SK-N-SH (cell line): ENCODE measurements around the gene STH. TPM values are rescaled to one million over a fixed set of nuclear protein-coding genes. Genes with fewer than 3 reads are reported as not detected.

ENCODE experiments used
- CTCF ChIA-PET: fragments of 300-600, 350-600 bp; formaldehyde crosslinking; extraction: SDS; loops from one replicate; lab custom pipeline; 2021; lab: Yijun Ruan, JAX
- POLR2A ChIA-PET: fragments of 350-600 bp; sonication (Branson Sonifier 250); formaldehyde crosslinking; extraction: SDS; loops from one replicate; lab custom pipeline; 2020; ENCODE audit warnings: antibody characterized with exemption, inconsistent platforms; lab: Yijun Ruan, JAX
- DNase-seq: peaks from one replicate; pipeline ENCODE4 v3.0.0; 2012
- H2AFZ ChIP-seq: fragments of 200-600 bp; sonication (generic); 2 replicates; pipeline ENCODE4 v1.8.1; 2016; ENCODE audit warnings: antibody characterized with exemption, mild to moderate bottlenecking, low read depth
- H3F3A ChIP-seq: fragments of 200-600 bp; sonication (generic); replicated peaks from 2 replicates; pipeline ENCODE3; 2016; ENCODE audit warnings: antibody characterized with exemption, mild to moderate bottlenecking; ENCODE audit not compliant: insufficient read depth
- H3K27ac ChIP-seq, 2 experiments: fragments of 200-500 bp in 1 of 2; fragments of 200-600 bp in 1 of 2; sonication (Bioruptor generic) in 1 of 2; sonication (generic), shearing (Covaris generic) in 1 of 2; 2 replicates each; pipeline versions ENCODE4 v1.5.1 to v1.6.1; 2014 to 2016; ENCODE audit warnings: low read depth in 2 of 2, inconsistent platforms in 1 of 2, low read length in 1 of 2, mild to moderate bottlenecking in 1 of 2, mixed read lengths in 1 of 2
- H3K27me3 ChIP-seq: fragments of 200-600 bp; sonication (generic), shearing (Covaris generic); 2 replicates; pipeline ENCODE4 v1.6.1; 2016; ENCODE audit warnings: mixed run types; ENCODE audit not compliant: insufficient read depth
- H3K36me3 ChIP-seq, 2 experiments: fragments of 200-500 bp in 1 of 2; fragments of 200-600 bp in 1 of 2; sonication (Bioruptor generic) in 1 of 2; sonication (generic) in 1 of 2; replicated peaks in 1 of 2; 2 replicates each; pipeline versions ENCODE3 to v1.5.1; 2014 to 2016; ENCODE audit warnings: low read length in 1 of 2, mild to moderate bottlenecking in 1 of 2; ENCODE audit not compliant: insufficient read depth in 2 of 2, control insufficient read depth in 1 of 2
- H3K4me1 ChIP-seq, 2 experiments: fragments of 200-500 bp in 1 of 2; fragments of 200-600 bp in 1 of 2; sonication (Bioruptor generic) in 1 of 2; sonication (generic), shearing (Covaris generic) in 1 of 2; 2 replicates each; pipeline versions ENCODE4 v1.5.1 to v1.6.1; 2014 to 2016; ENCODE audit warnings: low read depth in 1 of 2, low read length in 1 of 2, mixed run types in 1 of 2; ENCODE audit not compliant: insufficient read depth in 2 of 2, control insufficient read depth in 1 of 2
- H3K4me2 ChIP-seq: fragments of 200-600 bp; sonication (generic), shearing (Covaris generic); 2 replicates; pipeline ENCODE4 v1.6.1; 2017; ENCODE audit warnings: mixed run types
- H3K4me3 ChIP-seq, 2 experiments: fragments of 200-500 bp in 1 of 2; fragments of 200-600 bp in 1 of 2; sonication (Bioruptor generic) in 1 of 2; sonication (generic), shearing (Covaris generic) in 1 of 2; 2 replicates each; pipeline versions ENCODE4 v1.5.1 to v1.8.1; 2014 to 2016; ENCODE audit warnings: low read depth in 2 of 2, inconsistent platforms in 1 of 2, low read length in 1 of 2, mild to moderate bottlenecking in 1 of 2, mixed read lengths in 1 of 2, moderate library complexity in 1 of 2
- H3K79me2 ChIP-seq: fragments of 200-600 bp; sonication (generic); 2 replicates; pipeline ENCODE4 v1.8.1; 2017; ENCODE audit warnings: mild to moderate bottlenecking; ENCODE audit not compliant: insufficient read depth
- H3K9ac ChIP-seq: fragments of 200-600 bp; sonication (generic); 2 replicates; pipeline ENCODE4 v1.6.1; 2017; ENCODE audit warnings: mixed run types
- H3K9me2 ChIP-seq: fragments of 200-600 bp; sonication (generic); 2 replicates; pipeline ENCODE4 v1.6.1; 2017; ENCODE audit warnings: mixed run types
- H3K9me3 ChIP-seq: fragments of 200-600 bp; sonication (generic); 2 replicates; pipeline ENCODE4 v1.6.1; 2017; ENCODE audit warnings: mixed run types, mild to moderate bottlenecking, moderate library complexity
- H4K20me1 ChIP-seq: fragments of 200-600 bp; sonication (generic); 2 replicates; pipeline ENCODE4 v1.6.1; 2017; ENCODE audit warnings: mild to moderate bottlenecking, mixed run types; ENCODE audit not compliant: insufficient read depth
- CTCF ChIP-seq: fragments of 200-600 bp; sonication (generic); IDR thresholded peaks from 2 replicates; pipeline ENCODE4 v1.6.1; 2017; ENCODE audit warnings: antibody characterized with exemption, mild to moderate bottlenecking, moderate library complexity
- ELF1 ChIP-seq: IDR thresholded peaks from 2 replicates; pipeline ENCODE4 v1.4.0; 2012
- EZH2phosphoT487 ChIP-seq: fragments of 200-600 bp; sonication (generic); IDR thresholded peaks from 2 replicates; pipeline ENCODE4 v1.6.1; 2017; ENCODE audit warnings: low read depth, mixed run types, mild to moderate bottlenecking, antibody characterized with exemption, moderate library complexity, borderline replicate concordance
- FOXJ3 ChIP-seq: sonication (generic); formaldehyde crosslinking; IDR thresholded peaks from 2 replicates; pipeline ENCODE4 v1.5.1; 2020; ENCODE audit warnings: mild to moderate bottlenecking, missing genetic modification reagents
- GABPA ChIP-seq: IDR thresholded peaks from 2 replicates; pipeline ENCODE4 v1.4.0; 2012; ENCODE audit warnings: low read depth, mild to moderate bottlenecking
- GATA2 ChIP-seq: sonication (generic); formaldehyde crosslinking; IDR thresholded peaks from 2 replicates; pipeline ENCODE4 v1.5.0; 2020; ENCODE audit warnings: mild to moderate bottlenecking, missing genetic modification reagents
- IRF3 ChIP-seq: fragments of 150-350 bp; IDR thresholded peaks from 2 replicates; pipeline ENCODE4 v1.6.1; 2016; ENCODE audit warnings: mild to moderate bottlenecking, low read depth, low read length
- JUND ChIP-seq: IDR thresholded peaks from 2 replicates; pipeline ENCODE4 v1.4.0; 2012
- NRF1 ChIP-seq: IDR thresholded peaks from 2 replicates; pipeline ENCODE4 v1.6.1; 2012; ENCODE audit warnings: low read depth, mild to moderate bottlenecking, low read length
- POLR2AphosphoS5 ChIP-seq: IDR thresholded peaks from 2 replicates; pipeline ENCODE4 v1.6.1; 2012; ENCODE audit warnings: low read depth, low read length
- RCOR1 ChIP-seq: fragments of 150-350 bp; IDR thresholded peaks from 2 replicates; pipeline ENCODE4 v1.6.1; 2017; ENCODE audit warnings: antibody characterized with exemption, low read length
- SIN3A ChIP-seq: IDR thresholded peaks from 2 replicates; pipeline ENCODE4 v1.6.1; 2012; ENCODE audit warnings: low read depth, mild to moderate bottlenecking, low read length, moderate library complexity, borderline replicate concordance
- TAF1 ChIP-seq: IDR thresholded peaks from 2 replicates; pipeline ENCODE4 v1.6.1; 2012; ENCODE audit warnings: low read depth, mild to moderate bottlenecking, low read length, moderate library complexity, borderline replicate concordance
- TCF12 ChIP-seq: IDR thresholded peaks from 2 replicates; pipeline ENCODE4 v1.4.0; 2012
- USF1 ChIP-seq: IDR thresholded peaks from 2 replicates; pipeline ENCODE4 v1.4.0; 2012; ENCODE audit warnings: low read depth, borderline replicate concordance
- YY1 ChIP-seq: IDR thresholded peaks from 2 replicates; pipeline ENCODE4 v1.4.0; 2012; ENCODE audit warnings: low read depth, mild to moderate bottlenecking
- ZBTB33 ChIP-seq: IDR thresholded peaks from 2 replicates; pipeline ENCODE4 v1.4.0; 2012; ENCODE audit warnings: low read depth, borderline replicate concordance
- WGBS: methylation state at CpG from one replicate; pipeline ENCODE4 v1.1.6; 2017; ENCODE audit warnings: low lambda C conversion rate; 5-methylcytosine and 5-hydroxymethylcytosine counted together
- polyA plus RNA-seq, 3 experiments: library from polyadenylated mRNA; depleted of rRNA; stranded (reverse); fragments of >200 nt; gene quantifications; 2 replicates each; pipeline ENCODE4 v1.2.3, GENCODE V29; 2012
- TF ChIP-seq, protein P1 (sequence below): IDR thresholded peaks from 2 replicates; pipeline ENCODE4 v1.6.1; 2012; ENCODE audit warnings: mild to moderate bottlenecking, low read depth, low read length, moderate library complexity

STH gene
- polyA plus RNA-seq, 1 of the 3 experiments (the other 2 are of a cell fraction) = not detected

DNA sequence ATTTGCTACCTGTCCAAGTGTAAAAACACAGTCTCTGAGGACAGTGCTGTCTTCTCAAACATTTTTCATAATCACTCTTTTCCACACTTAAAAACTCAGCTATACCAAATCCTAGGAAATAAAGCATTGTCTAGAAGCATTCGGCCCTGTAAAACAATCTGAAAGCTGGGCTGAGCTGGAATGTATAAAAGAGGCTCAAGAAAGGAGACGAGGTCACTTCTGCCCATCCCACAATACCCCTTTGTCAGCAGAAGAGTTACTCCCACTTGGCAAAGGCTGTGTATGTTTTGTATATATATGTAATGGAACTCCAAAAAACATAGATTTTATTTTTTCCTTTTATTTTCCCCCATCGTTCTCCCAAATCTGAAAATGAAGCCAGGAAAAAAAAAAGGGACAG is 43.9 kb downstream of the STH start (continued):
- TF ChIP-seq IRF3 (no peak), FOXJ3 (no peak), ELF1 (no peak)

GRCh38 chr17:46043606-46044005 is 44.6 kb downstream of the STH start:
- no peaks in the 10 kb centered on the region for H3K27me3 ChIP-seq
- peaks cover 16% of the 10 kb centered on the region for H3F3A ChIP-seq
- DNase-seq = no peak
- H4K20me1 ChIP-seq = 0 out of 2 replicates have a peak, but pooled peaks cover 8% of the 10 kb centered on the region
- peaks cover 40% of the 10 kb centered on the region for H3K79me2 ChIP-seq
- TF ChIP-seq USF1 (no peak), ELF1 (no peak), RCOR1 (no peak), GABPA (no peak), GATA2 (CRISPR knock-in tag) (no peak), ZBTB33 (no peak), SIN3A (no peak), TCF12 (no peak), TAF1 (no peak), JUND (no peak), NRF1 (no peak), YY1 (no peak), FOXJ3 (no peak), CTCF (no peak), POLR2AphosphoS5 (no peak), EZH2phosphoT487 (no peak)
- TF ChIP-seq, protein P1, sequence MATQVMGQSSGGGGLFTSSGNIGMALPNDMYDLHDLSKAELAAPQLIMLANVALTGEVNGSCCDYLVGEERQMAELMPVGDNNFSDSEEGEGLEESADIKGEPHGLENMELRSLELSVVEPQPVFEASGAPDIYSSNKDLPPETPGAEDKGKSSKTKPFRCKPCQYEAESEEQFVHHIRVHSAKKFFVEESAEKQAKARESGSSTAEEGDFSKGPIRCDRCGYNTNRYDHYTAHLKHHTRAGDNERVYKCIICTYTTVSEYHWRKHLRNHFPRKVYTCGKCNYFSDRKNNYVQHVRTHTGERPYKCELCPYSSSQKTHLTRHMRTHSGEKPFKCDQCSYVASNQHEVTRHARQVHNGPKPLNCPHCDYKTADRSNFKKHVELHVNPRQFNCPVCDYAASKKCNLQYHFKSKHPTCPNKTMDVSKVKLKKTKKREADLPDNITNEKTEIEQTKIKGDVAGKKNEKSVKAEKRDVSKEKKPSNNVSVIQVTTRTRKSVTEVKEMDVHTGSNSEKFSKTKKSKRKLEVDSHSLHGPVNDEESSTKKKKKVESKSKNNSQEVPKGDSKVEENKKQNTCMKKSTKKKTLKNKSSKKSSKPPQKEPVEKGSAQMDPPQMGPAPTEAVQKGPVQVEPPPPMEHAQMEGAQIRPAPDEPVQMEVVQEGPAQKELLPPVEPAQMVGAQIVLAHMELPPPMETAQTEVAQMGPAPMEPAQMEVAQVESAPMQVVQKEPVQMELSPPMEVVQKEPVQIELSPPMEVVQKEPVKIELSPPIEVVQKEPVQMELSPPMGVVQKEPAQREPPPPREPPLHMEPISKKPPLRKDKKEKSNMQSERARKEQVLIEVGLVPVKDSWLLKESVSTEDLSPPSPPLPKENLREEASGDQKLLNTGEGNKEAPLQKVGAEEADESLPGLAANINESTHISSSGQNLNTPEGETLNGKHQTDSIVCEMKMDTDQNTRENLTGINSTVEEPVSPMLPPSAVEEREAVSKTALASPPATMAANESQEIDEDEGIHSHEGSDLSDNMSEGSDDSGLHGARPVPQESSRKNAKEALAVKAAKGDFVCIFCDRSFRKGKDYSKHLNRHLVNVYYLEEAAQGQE = no peak
- TF ChIP-seq, all 33 proteins: peak for 0
- no peak overlapping the region for H3K4me3 ChIP-seq
- peaks cover 4 to 18% of the 10 kb centered on the region in 2 experiments; a peak in 3 of 4 replicates for H3K4me1 ChIP-seq
- POLR2A ChIA-PET = interaction anchor here (1.1 kb wide), 1 partner anchor 150 kb away, joined by 5 read pairs; the partner anchor contains the start of gene KANSL1
- 97% methylated on average over 3 of the region's 3 CpGs for WGBS
- CTCF ChIA-PET = interaction anchor here (0.6 to 4.7 kb wide), 48 partner anchors 9 to 796 kb away, joined by 3 to 58 read pairs (median 6); partner anchors contain the start of gene KANSL1
- H3K9me3 ChIP-seq = no peaks in the 10 kb centered on the region
- H3K9me2 ChIP-seq = no peaks in the 10 kb centered on the region
- H3K36me3 ChIP-seq = peaks cover 75 to 76% of the 10 kb centered on the region in 2 experiments
- H2AFZ ChIP-seq = no peak overlapping the region
- no peak overlapping the region; a peak in 1 of 4 replicates for H3K27ac ChIP-seq
- no peak overlapping the region for H3K4me2 ChIP-seq
- no peak overlapping the region for H3K9ac ChIP-seq
